ENCODE results near the gene FLOT1. TPM values are rescaled to one million over a fixed set of nuclear protein-coding genes. Genes with fewer than 3 reads are reported as not detected.
A peak's percentile ranks its signal among the peaks of the same experiment; 100 is the strongest.

Gene FLOT1
- total and polyA plus RNA-seq, 9 of the 15 experiments (the other 6 are each of a cell fraction or from before 2014, with no cell fraction given), result 11.7 to 149 (median 118) TPM

DNA sequence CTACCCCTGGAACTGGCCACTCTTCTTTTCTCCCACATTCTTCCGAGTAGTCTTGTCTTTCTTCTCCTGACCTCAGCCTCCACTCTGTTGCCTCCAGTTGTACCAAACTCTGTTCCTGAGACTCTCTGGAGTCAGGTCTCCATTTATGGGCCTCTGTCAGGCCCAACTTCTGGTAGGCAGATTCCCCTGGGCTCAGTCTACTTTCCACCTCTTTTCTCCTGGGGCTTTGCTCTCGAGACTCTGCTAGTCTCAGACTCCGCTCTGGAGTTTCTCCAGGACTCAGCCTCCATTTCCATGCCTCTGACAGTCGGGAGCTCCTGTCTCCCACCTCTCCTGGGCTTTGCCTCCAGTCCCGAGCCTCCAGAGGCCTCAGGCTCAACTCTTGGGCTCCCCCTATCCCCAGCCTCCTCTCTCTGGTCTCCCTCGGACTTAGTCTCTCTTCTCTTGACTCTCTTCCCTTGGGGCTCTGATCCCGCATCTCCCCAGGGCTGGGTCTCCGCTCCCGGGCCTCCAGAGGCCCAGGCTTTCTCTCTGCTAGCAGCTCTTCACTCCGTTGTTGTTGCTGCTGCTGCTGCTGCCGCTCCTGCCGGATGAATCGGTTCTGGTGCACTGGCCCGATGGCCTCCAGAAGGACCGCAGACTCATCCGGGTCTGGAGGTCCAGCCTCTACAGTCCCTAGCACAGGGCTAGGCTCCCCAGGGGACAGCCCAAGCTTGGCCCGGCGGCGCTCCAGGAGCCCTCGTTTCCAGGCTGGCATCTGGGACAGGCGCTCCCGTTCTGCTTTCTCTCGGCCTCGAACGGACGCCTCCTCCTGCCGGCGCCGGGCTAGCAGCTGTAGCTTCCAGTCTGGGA, 57.1 kb downstream of the FLOT1 start (continued):
- TF ChIP-seq, protein P1, sequence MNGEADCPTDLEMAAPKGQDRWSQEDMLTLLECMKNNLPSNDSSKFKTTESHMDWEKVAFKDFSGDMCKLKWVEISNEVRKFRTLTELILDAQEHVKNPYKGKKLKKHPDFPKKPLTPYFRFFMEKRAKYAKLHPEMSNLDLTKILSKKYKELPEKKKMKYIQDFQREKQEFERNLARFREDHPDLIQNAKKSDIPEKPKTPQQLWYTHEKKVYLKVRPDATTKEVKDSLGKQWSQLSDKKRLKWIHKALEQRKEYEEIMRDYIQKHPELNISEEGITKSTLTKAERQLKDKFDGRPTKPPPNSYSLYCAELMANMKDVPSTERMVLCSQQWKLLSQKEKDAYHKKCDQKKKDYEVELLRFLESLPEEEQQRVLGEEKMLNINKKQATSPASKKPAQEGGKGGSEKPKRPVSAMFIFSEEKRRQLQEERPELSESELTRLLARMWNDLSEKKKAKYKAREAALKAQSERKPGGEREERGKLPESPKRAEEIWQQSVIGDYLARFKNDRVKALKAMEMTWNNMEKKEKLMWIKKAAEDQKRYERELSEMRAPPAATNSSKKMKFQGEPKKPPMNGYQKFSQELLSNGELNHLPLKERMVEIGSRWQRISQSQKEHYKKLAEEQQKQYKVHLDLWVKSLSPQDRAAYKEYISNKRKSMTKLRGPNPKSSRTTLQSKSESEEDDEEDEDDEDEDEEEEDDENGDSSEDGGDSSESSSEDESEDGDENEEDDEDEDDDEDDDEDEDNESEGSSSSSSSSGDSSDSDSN (IDR thresholded peaks at IDR 0.05; ENCODE audit: borderline replicate concordance in 1 of 2, low read depth in 2 of 2, low read length in 2 of 2), result peak in 1 of 2 experiments; percentile 66; a peak in 1 of 4 replicates
- peak; percentile 52; the same call in 1 of the 2 replicates for TF ChIP-seq ZNF644 (tag; IDR thresholded peaks at IDR 0.05; ENCODE audit: low read depth)
- TF ChIP-seq ZFPM2 (CRISPR knock-in tag; IDR thresholded peaks at IDR 0.05), result no peak
- TF ChIP-seq, protein P2, sequence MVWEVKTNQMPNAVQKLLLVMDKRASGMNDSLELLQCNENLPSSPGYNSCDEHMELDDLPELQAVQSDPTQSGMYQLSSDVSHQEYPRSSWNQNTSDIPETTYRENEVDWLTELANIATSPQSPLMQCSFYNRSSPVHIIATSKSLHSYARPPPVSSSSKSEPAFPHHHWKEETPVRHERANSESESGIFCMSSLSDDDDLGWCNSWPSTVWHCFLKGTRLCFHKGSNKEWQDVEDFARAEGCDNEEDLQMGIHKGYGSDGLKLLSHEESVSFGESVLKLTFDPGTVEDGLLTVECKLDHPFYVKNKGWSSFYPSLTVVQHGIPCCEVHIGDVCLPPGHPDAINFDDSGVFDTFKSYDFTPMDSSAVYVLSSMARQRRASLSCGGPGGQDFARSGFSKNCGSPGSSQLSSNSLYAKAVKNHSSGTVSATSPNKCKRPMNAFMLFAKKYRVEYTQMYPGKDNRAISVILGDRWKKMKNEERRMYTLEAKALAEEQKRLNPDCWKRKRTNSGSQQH (CRISPR knock-in tag; IDR thresholded peaks at IDR 0.05), result 0 out of 2 replicates have a peak, but pooled peaks have one; percentile 21
- TF ChIP-seq, protein P3, sequence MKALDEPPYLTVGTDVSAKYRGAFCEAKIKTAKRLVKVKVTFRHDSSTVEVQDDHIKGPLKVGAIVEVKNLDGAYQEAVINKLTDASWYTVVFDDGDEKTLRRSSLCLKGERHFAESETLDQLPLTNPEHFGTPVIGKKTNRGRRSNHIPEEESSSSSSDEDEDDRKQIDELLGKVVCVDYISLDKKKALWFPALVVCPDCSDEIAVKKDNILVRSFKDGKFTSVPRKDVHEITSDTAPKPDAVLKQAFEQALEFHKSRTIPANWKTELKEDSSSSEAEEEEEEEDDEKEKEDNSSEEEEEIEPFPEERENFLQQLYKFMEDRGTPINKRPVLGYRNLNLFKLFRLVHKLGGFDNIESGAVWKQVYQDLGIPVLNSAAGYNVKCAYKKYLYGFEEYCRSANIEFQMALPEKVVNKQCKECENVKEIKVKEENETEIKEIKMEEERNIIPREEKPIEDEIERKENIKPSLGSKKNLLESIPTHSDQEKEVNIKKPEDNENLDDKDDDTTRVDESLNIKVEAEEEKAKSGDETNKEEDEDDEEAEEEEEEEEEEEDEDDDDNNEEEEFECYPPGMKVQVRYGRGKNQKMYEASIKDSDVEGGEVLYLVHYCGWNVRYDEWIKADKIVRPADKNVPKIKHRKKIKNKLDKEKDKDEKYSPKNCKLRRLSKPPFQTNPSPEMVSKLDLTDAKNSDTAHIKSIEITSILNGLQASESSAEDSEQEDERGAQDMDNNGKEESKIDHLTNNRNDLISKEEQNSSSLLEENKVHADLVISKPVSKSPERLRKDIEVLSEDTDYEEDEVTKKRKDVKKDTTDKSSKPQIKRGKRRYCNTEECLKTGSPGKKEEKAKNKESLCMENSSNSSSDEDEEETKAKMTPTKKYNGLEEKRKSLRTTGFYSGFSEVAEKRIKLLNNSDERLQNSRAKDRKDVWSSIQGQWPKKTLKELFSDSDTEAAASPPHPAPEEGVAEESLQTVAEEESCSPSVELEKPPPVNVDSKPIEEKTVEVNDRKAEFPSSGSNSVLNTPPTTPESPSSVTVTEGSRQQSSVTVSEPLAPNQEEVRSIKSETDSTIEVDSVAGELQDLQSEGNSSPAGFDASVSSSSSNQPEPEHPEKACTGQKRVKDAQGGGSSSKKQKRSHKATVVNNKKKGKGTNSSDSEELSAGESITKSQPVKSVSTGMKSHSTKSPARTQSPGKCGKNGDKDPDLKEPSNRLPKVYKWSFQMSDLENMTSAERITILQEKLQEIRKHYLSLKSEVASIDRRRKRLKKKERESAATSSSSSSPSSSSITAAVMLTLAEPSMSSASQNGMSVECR (CRISPR knock-in tag; IDR thresholded peaks at IDR 0.05), result no peak
- TF ChIP-seq SRSF9 (IDR thresholded peaks at IDR 0.05; ENCODE audit: borderline replicate concordance, low read depth, low read length), result no peak
- 0 out of 2 replicates have a peak, but pooled peaks have one; percentile 10 for TF ChIP-seq ZNF57 (CRISPR knock-in tag; IDR thresholded peaks at IDR 0.05)
- TF ChIP-seq, protein P4, sequence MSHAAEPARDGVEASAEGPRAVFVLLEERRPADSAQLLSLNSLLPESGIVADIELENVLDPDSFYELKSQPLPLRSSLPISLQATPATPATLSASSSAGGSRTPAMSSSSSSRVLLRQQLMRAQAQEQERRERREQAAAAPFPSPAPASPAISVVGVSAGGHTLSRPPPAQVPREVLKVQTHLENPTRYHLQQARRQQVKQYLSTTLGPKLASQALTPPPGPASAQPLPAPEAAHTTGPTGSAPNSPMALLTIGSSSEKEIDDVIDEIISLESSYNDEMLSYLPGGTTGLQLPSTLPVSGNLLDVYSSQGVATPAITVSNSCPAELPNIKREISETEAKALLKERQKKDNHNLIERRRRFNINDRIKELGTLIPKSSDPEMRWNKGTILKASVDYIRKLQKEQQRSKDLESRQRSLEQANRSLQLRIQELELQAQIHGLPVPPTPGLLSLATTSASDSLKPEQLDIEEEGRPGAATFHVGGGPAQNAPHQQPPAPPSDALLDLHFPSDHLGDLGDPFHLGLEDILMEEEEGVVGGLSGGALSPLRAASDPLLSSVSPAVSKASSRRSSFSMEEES (CRISPR knock-in tag; IDR thresholded peaks at IDR 0.05), result no peak
- no peak for TF ChIP-seq RB1 (IDR thresholded peaks at IDR 0.05; ENCODE audit: low read depth)
- no peak for TF ChIP-seq TEAD2 (tag; IDR thresholded peaks at IDR 0.05)
- TF ChIP-seq ERF (CRISPR knock-in tag; IDR thresholded peaks at IDR 0.05), result no peak
- no peak for TF ChIP-seq FOXM1 (IDR thresholded peaks at IDR 0.05; ENCODE audit: low read depth)
- TF ChIP-seq FOXM1 (CRISPR knock-in tag; IDR thresholded peaks at IDR 0.05; ENCODE audit: low read depth), result 0 out of 2 replicates have a peak, but pooled peaks have one; percentile 48
- TF ChIP-seq ZSCAN29 (IDR thresholded peaks at IDR 0.05), result no peak
- TF ChIP-seq ZNF134 (CRISPR knock-in tag; conservative IDR thresholded peaks at IDR 0.05), result no peak
- TF ChIP-seq, protein P5, sequence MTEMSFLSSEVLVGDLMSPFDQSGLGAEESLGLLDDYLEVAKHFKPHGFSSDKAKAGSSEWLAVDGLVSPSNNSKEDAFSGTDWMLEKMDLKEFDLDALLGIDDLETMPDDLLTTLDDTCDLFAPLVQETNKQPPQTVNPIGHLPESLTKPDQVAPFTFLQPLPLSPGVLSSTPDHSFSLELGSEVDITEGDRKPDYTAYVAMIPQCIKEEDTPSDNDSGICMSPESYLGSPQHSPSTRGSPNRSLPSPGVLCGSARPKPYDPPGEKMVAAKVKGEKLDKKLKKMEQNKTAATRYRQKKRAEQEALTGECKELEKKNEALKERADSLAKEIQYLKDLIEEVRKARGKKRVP (CRISPR knock-in tag; IDR thresholded peaks at IDR 0.05), result no peak
